HCT116 (cell line): Measurements from ENCODE around the gene SPCS3. TPM values are rescaled to one million over a fixed set of nuclear protein-coding genes. Genes with fewer than 3 reads are reported as not detected.

Source experiments
- ATAC-seq: fragments of 200-7000 bp; cut with Tn5 transposase; 2 replicates; pipeline ENCODE4 v1.9.1; 2020; ENCODE audit warnings: mild to moderate bottlenecking, moderate library complexity
- BruUV-seq: library from RNA; stranded (reverse); fragments of 400-500 nt; replicated peaks from 2 replicates; lab custom pipeline; 2021; lab: Mats Ljungman, UMichigan
- CTCF ChIA-PET: fragments of 300-600 bp; sonication (Branson Sonifier 250); formaldehyde crosslinking; loops from one replicate; lab custom pipeline; 2021; ENCODE audit warnings: antibody characterized with exemption; lab: Charles Lee
- POLR2A ChIA-PET: fragments of 300-600, 350-600 bp; sonication (Branson Sonifier 250); formaldehyde crosslinking; loops from one replicate; lab custom pipeline; 2021; ENCODE audit warnings: antibody characterized with exemption; lab: Charles Lee
- RAD21 ChIA-PET, 2 experiments: fragments of 300-600 bp; sonication (Branson Sonifier 250); formaldehyde crosslinking; loops; one replicate each; lab custom pipeline; 2023; ENCODE audit warnings: low total read pairs in 2 of 2; ENCODE audit not compliant: uncharacterized antibody in 2 of 2, unreplicated experiment in 2 of 2, low non-redundant PET in 1 of 2; lab: Charles Lee
- DNase-seq: peaks from one replicate; pipeline ENCODE4 v3.0.0-alpha.2; 2010; ENCODE audit warnings: low read depth, low spot score
- H2AFZ ChIP-seq: fragments of 200-600 bp; shearing (Covaris generic), sonication (generic); 2 replicates; pipeline ENCODE4 v1.6.1; 2017; ENCODE audit warnings: low read depth, mixed run types, mixed read lengths, antibody characterized with exemption, low read length; ENCODE audit not compliant: poor library complexity, severe bottlenecking
- H3K27ac ChIP-seq: 2 replicates; pipeline ENCODE4 v1.5.1; 2012; ENCODE audit warnings: low read depth, low read length
- H3K27me3 ChIP-seq: fragments of 200-600 bp; sonication (generic); 2 replicates; pipeline ENCODE4 v1.6.1; 2016; ENCODE audit warnings: mixed run types, low read length, mixed read lengths; ENCODE audit not compliant: insufficient read depth
- H3K36me3 ChIP-seq, 2 experiments: fragments of 200-500 bp in 1 of 2; fragments of 200-600 bp in 1 of 2; sonication (Bioruptor generic) in 1 of 2; sonication (generic) in 1 of 2; 2 replicates each; pipeline versions ENCODE4 v1.5.1 to v1.6.1; 2014 to 2016; ENCODE audit warnings: low read length in 2 of 2, inconsistent platforms in 1 of 2, mixed read lengths in 1 of 2, mixed run types in 1 of 2; ENCODE audit not compliant: insufficient read depth in 2 of 2, control insufficient read depth in 1 of 2
- H3K4me1 ChIP-seq, 2 experiments: fragments of 200-600 bp in 1 of 2; sonication (generic) in 1 of 2; 2 replicates each; pipeline versions ENCODE4 v1.5.1 to v1.6.1; 2012 to 2017; ENCODE audit warnings: low read length in 2 of 2, inconsistent platforms in 1 of 2, mild to moderate bottlenecking in 1 of 2, mixed read lengths in 1 of 2, mixed run types in 1 of 2, moderate library complexity in 1 of 2; ENCODE audit not compliant: insufficient read depth in 2 of 2, control insufficient read depth in 1 of 2
- H3K4me2 ChIP-seq: fragments of 200-600 bp; sonication (generic); 2 replicates; pipeline ENCODE4 v1.6.1; 2017; ENCODE audit warnings: mixed run types, low read length, mixed read lengths
- H3K4me3 ChIP-seq, 2 experiments: fragments of 200-600 bp in 1 of 2; sonication (generic) in 1 of 2; replicated peaks in 1 of 2; 2 replicates each; pipeline ENCODE4 v1.5.1; 2011 to 2016; ENCODE audit warnings: low read length in 2 of 2, control low read depth in 1 of 2, low read depth in 1 of 2, mild to moderate bottlenecking in 1 of 2, mixed read lengths in 1 of 2, mixed run types in 1 of 2
- H3K79me2 ChIP-seq: fragments of 200-600 bp; sonication (generic); 2 replicates; pipeline ENCODE4 v1.6.1; 2017; ENCODE audit warnings: mild to moderate bottlenecking, mixed run types, low read length, moderate library complexity, mixed read lengths; ENCODE audit not compliant: insufficient read depth
- H3K9ac ChIP-seq: fragments of 200-600 bp; sonication (generic); 2 replicates; pipeline ENCODE4 v1.6.1; 2016; ENCODE audit warnings: low read length, mixed read lengths
- H3K9me2 ChIP-seq: fragments of 200-600 bp; sonication (generic), shearing (Covaris generic); 2 replicates; pipeline ENCODE4 v1.6.1; 2017; ENCODE audit warnings: mixed run types, mild to moderate bottlenecking, moderate library complexity; ENCODE audit not compliant: insufficient read depth
- H3K9me3 ChIP-seq, 2 experiments: fragments of 200-500 bp in 1 of 2; fragments of 200-600 bp in 1 of 2; sonication (Bioruptor generic) in 1 of 2; sonication (generic) in 1 of 2; 2 replicates each; pipeline ENCODE4 v1.6.1; 2014 to 2017; ENCODE audit warnings: low read length in 2 of 2, mixed read lengths in 2 of 2, inconsistent platforms in 1 of 2, low read depth in 1 of 2, mild to moderate bottlenecking in 1 of 2, mixed run types in 1 of 2, moderate library complexity in 1 of 2; ENCODE audit not compliant: control insufficient read depth in 1 of 2, insufficient read depth in 1 of 2
- H4K20me1 ChIP-seq: fragments of 200-600 bp; sonication (generic), shearing (Covaris generic); 2 replicates; pipeline ENCODE4 v1.6.1; 2017; ENCODE audit warnings: mixed run types, mild to moderate bottlenecking, moderate library complexity; ENCODE audit not compliant: insufficient read depth
- CBX3 ChIP-seq: IDR thresholded peaks from 2 replicates; pipeline ENCODE4 v1.6.1; 2012; ENCODE audit warnings: low read depth
- CEBPB ChIP-seq: IDR thresholded peaks from 2 replicates; pipeline ENCODE4 v1.6.1; 2012; ENCODE audit warnings: low read depth
- EGR1 ChIP-seq: IDR thresholded peaks from 2 replicates; pipeline ENCODE4 v1.6.1; 2012; ENCODE audit warnings: low read depth
- FOSL1 ChIP-seq: IDR thresholded peaks from 2 replicates; pipeline ENCODE4 v1.6.1; 2012; ENCODE audit warnings: low read depth
- JUND ChIP-seq: IDR thresholded peaks from 2 replicates; pipeline ENCODE4 v1.6.1; 2012
- POLR2A ChIP-seq: IDR thresholded peaks from 2 replicates; pipeline ENCODE4 v1.7.0; 2011; ENCODE audit warnings: borderline replicate concordance; ENCODE audit not compliant: insufficient read depth, insufficient read length; ENCODE audit errors: extremely low read depth
- POLR2AphosphoS5 ChIP-seq: IDR thresholded peaks from 2 replicates; pipeline ENCODE4 v1.6.1; 2011; ENCODE audit warnings: mild to moderate bottlenecking, low read depth, low read length, moderate library complexity
- RAD21 ChIP-seq: IDR thresholded peaks from 2 replicates; pipeline ENCODE4 v1.6.1; 2012; ENCODE audit warnings: low read depth, mild to moderate bottlenecking
- TCF7L2 ChIP-seq: IDR thresholded peaks from 2 replicates; pipeline ENCODE4 v1.7.0; 2011; ENCODE audit warnings: borderline replicate concordance, inconsistent platforms; ENCODE audit not compliant: insufficient read depth, insufficient read length; ENCODE audit errors: extremely low read depth
- ZFX ChIP-seq: fragments of 450-650 bp; IDR thresholded peaks from 2 replicates; pipeline ENCODE4 v1.6.1; 2017
- intact Hi-C: fragments of 100-400 bp; cut with micrococcal nuclease; formaldehyde crosslinking; loops from 2 replicates; pipeline ENCODE4 v1.10.0; 2022
- total RNA-seq: library from RNA; stranded (reverse); gene quantifications from one replicate; pipeline ENCODE4 v1.2.1, GENCODE V29; 2021; ENCODE audit not compliant: unreplicated experiment
- TF ChIP-seq, protein P1 (sequence below): IDR thresholded peaks from 2 replicates; pipeline ENCODE4 v1.6.1; 2012
- TF ChIP-seq, protein P2 (sequence below): IDR thresholded peaks from 2 replicates; pipeline ENCODE4 v1.6.1; 2012
- TF ChIP-seq, protein P3 (sequence below): IDR thresholded peaks from 2 replicates; pipeline ENCODE4 v1.6.1; 2012; ENCODE audit warnings: low read depth
- TF ChIP-seq, protein P4 (sequence below), 3 experiments: fragments of 200-600 bp in 1 of 3; sonication (generic) in 1 of 3; IDR thresholded peaks in 2 of 3; conservative IDR thresholded peaks in 1 of 3; 2 replicates each; pipeline ENCODE4 v1.5.1; 2012 to 2017; ENCODE audit warnings: low read depth in 2 of 3, low read length in 2 of 3, antibody characterized with exemption in 1 of 3, borderline replicate concordance in 1 of 3, control low read depth in 1 of 3, mild to moderate bottlenecking in 1 of 3, mixed read lengths in 1 of 3, mixed run types in 1 of 3, moderate library complexity in 1 of 3; ENCODE audit not compliant: insufficient read depth in 1 of 3

Gene SPCS3
- total RNA-seq, 1 experiment from 2014 or later = 135 TPM

GRCh38 chr4:176320340-176320975 lies 692 bp downstream of the SPCS3 start:
- intact Hi-C loops = no loop called here
- Histone ChIP-seq H3K79me2 (peaks cover 55% of the 10 kb centered on the region), H3K4me1 (peaks cover 0 to 15% of the 10 kb centered on the region in 2 experiments; a peak in 3 of 4 replicates), H3K36me3 (0 out of 4 replicates have a peak, but pooled peaks cover 0 to 2% of the 10 kb centered on the region in 2 experiments), H3K4me2 (peak overlapping the region; percentile 89), H3K9me3 (no peaks in the 10 kb centered on the region), H2AFZ (no peak overlapping the region), H3K9ac (peak overlapping the region; percentile 88), H3K27ac (peak overlapping the region; percentile 97), H3K9me2 (no peaks in the 10 kb centered on the region), H4K20me1 (peaks cover 3% of the 10 kb centered on the region; the same call in 1 of the 2 replicates), H3K27me3 (no peaks in the 10 kb centered on the region), H3K4me3 (peak overlapping the region; percentile 66 to 87)
- BruUV-seq = no TSS peak
- DNase-seq (peak; percentile 31), ATAC-seq (peak; percentile 69)
- TF ChIP-seq RAD21 (no peak), POLR2AphosphoS5 (peak; percentile 37; the same call in 1 of the 2 replicates), CBX3 (0 out of 2 replicates have a peak, but pooled peaks have one; percentile 11), TCF7L2 (peak; percentile 50), CEBPB (no peak), EGR1 (peak; percentile 79), ZFX (peak; percentile 39; the same call in 1 of the 2 replicates)
- TF ChIP-seq, protein P1, sequence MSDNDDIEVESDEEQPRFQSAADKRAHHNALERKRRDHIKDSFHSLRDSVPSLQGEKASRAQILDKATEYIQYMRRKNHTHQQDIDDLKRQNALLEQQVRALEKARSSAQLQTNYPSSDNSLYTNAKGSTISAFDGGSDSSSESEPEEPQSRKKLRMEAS = peak; percentile 86
- POLR2A ChIA-PET = no interaction called here
- RAD21 ChIA-PET = no interaction called here
- CTCF ChIA-PET = no interaction called here

- no peaks in the 10 kb centered on the region for H3K9me3 ChIP-seq
- H3K9me2 ChIP-seq = no peaks in the 10 kb centered on the region
- POLR2A ChIA-PET = no interaction called here
- intact Hi-C loops = no loop called here
- DNase-seq = no peak
- H3K27ac ChIP-seq = peak overlapping the region; percentile 97
- peak overlapping the region; percentile 89 for H3K4me2 ChIP-seq
- peaks cover 60% of the 10 kb centered on the region for H3K79me2 ChIP-seq
- BruUV-seq = TSS peak; percentile 62
- no peak for ATAC-seq
- CTCF ChIA-PET = no interaction called here
- no peaks in the 10 kb centered on the region for H3K27me3 ChIP-seq
- peaks cover 3% of the 10 kb centered on the region; the same call in 1 of the 2 replicates for H4K20me1 ChIP-seq
- RAD21 ChIA-PET = no interaction called here
- no peak overlapping the region for H2AFZ ChIP-seq
- H3K4me1 ChIP-seq = peaks cover 0 to 15% of the 10 kb centered on the region in 2 experiments; a peak in 3 of 4 replicates
- H3K36me3 ChIP-seq = 0 out of 4 replicates have a peak, but pooled peaks cover 0 to 2% of the 10 kb centered on the region in 2 experiments
- peak overlapping the region; percentile 88 for H3K9ac ChIP-seq
- peak overlapping the region; percentile 66 to 87 for H3K4me3 ChIP-seq
- TF ChIP-seq, protein P1 = no peak
- TF ChIP-seq POLR2A (no peak), EGR1 (no peak), FOSL1 (no peak), RAD21 (no peak), JUND (no peak)
- TF ChIP-seq, protein P2, sequence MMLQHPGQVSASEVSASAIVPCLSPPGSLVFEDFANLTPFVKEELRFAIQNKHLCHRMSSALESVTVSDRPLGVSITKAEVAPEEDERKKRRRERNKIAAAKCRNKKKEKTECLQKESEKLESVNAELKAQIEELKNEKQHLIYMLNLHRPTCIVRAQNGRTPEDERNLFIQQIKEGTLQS = no peak
- TF ChIP-seq, protein P3, sequence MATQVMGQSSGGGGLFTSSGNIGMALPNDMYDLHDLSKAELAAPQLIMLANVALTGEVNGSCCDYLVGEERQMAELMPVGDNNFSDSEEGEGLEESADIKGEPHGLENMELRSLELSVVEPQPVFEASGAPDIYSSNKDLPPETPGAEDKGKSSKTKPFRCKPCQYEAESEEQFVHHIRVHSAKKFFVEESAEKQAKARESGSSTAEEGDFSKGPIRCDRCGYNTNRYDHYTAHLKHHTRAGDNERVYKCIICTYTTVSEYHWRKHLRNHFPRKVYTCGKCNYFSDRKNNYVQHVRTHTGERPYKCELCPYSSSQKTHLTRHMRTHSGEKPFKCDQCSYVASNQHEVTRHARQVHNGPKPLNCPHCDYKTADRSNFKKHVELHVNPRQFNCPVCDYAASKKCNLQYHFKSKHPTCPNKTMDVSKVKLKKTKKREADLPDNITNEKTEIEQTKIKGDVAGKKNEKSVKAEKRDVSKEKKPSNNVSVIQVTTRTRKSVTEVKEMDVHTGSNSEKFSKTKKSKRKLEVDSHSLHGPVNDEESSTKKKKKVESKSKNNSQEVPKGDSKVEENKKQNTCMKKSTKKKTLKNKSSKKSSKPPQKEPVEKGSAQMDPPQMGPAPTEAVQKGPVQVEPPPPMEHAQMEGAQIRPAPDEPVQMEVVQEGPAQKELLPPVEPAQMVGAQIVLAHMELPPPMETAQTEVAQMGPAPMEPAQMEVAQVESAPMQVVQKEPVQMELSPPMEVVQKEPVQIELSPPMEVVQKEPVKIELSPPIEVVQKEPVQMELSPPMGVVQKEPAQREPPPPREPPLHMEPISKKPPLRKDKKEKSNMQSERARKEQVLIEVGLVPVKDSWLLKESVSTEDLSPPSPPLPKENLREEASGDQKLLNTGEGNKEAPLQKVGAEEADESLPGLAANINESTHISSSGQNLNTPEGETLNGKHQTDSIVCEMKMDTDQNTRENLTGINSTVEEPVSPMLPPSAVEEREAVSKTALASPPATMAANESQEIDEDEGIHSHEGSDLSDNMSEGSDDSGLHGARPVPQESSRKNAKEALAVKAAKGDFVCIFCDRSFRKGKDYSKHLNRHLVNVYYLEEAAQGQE = no peak
- TF ChIP-seq, protein P4, sequence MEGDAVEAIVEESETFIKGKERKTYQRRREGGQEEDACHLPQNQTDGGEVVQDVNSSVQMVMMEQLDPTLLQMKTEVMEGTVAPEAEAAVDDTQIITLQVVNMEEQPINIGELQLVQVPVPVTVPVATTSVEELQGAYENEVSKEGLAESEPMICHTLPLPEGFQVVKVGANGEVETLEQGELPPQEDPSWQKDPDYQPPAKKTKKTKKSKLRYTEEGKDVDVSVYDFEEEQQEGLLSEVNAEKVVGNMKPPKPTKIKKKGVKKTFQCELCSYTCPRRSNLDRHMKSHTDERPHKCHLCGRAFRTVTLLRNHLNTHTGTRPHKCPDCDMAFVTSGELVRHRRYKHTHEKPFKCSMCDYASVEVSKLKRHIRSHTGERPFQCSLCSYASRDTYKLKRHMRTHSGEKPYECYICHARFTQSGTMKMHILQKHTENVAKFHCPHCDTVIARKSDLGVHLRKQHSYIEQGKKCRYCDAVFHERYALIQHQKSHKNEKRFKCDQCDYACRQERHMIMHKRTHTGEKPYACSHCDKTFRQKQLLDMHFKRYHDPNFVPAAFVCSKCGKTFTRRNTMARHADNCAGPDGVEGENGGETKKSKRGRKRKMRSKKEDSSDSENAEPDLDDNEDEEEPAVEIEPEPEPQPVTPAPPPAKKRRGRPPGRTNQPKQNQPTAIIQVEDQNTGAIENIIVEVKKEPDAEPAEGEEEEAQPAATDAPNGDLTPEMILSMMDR (IDR thresholded peaks at IDR 0.05 in 2 of 3, conservative IDR thresholded peaks at IDR 0.05 in 1 of 3; ENCODE audit: borderline replicate concordance in 1 of 3, insufficient read depth in 1 of 3, low read depth in 2 of 3, low read length in 2 of 3) = no peak
Measured at GRCh38 chr4:176320976-176321361, 1.2 kb downstream of the SPCS3 start.
